Fibroblast of mammary gland (primary cell): ENCODE data around the gene ARL8B.

Source experiments
- DNase-seq: peaks from one replicate; pipeline ENCODE4 v3.0.0-alpha.2; 2010; ENCODE audit warnings: low read depth
- H3K4me3 ChIP-seq: 2 replicates; pipeline ENCODE4 v1.5.1; 2011; ENCODE audit warnings: low read depth, mild to moderate bottlenecking, low read length, moderate library complexity; ENCODE audit not compliant: control insufficient read depth
- TF ChIP-seq, protein P1 (sequence below): conservative IDR thresholded peaks from 2 replicates; pipeline ENCODE4 v1.5.1; 2011; ENCODE audit warnings: low read depth, low read length, inconsistent platforms; ENCODE audit not compliant: control insufficient read depth, insufficient read depth

ARL8B gene

GRCh38 chr3:5227812-5228211 lies 105.7 kb downstream of the ARL8B start:
- DNase-seq: peak; percentile 28

GRCh38 chr3:5229414-5229813 lies 107.3 kb downstream of the ARL8B start:
- TF ChIP-seq, protein P1, sequence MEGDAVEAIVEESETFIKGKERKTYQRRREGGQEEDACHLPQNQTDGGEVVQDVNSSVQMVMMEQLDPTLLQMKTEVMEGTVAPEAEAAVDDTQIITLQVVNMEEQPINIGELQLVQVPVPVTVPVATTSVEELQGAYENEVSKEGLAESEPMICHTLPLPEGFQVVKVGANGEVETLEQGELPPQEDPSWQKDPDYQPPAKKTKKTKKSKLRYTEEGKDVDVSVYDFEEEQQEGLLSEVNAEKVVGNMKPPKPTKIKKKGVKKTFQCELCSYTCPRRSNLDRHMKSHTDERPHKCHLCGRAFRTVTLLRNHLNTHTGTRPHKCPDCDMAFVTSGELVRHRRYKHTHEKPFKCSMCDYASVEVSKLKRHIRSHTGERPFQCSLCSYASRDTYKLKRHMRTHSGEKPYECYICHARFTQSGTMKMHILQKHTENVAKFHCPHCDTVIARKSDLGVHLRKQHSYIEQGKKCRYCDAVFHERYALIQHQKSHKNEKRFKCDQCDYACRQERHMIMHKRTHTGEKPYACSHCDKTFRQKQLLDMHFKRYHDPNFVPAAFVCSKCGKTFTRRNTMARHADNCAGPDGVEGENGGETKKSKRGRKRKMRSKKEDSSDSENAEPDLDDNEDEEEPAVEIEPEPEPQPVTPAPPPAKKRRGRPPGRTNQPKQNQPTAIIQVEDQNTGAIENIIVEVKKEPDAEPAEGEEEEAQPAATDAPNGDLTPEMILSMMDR: no peak
- no peak for DNase-seq
- no peak overlapping the region for H3K4me3 ChIP-seq

More at GRCh38 chr3:5227812-5228211, 105.7 kb downstream of the ARL8B start:
- TF ChIP-seq, protein P1: no peak
- no peak overlapping the region for H3K4me3 ChIP-seq
